GM12878 (cell line): ENCODE measurements around the gene TSEN34. TPM values are rescaled to one million over a fixed set of nuclear protein-coding genes. Genes with fewer than 3 reads are reported as not detected.

Experiments
- ATAC-seq: fragments of 200-7000 bp; cut with Tn5 transposase; 3 replicates; pipeline ENCODE4 v1.9.1; 2020; ENCODE audit warnings: mild to moderate bottlenecking, moderate library complexity
- BruUV-seq: library from RNA; stranded (reverse); fragments of 400-500 nt; replicated peaks from 2 replicates; lab custom pipeline; 2021; lab: Mats Ljungman, UMichigan
- CTCF ChIA-PET: fragments of 300-600 bp; sonication (Branson Sonifier 250); formaldehyde crosslinking; extraction: SDS; loops from one replicate; lab custom pipeline; 2021; ENCODE audit warnings: inconsistent platforms; lab: Yijun Ruan, JAX
- POLR2A ChIA-PET: fragments of 350-600 bp; formaldehyde crosslinking; extraction: SDS; loops from one replicate; lab custom pipeline; 2021; ENCODE audit warnings: inconsistent platforms; lab: Charles Lee
- RAD21 ChIA-PET: fragments of 300-600 bp; sonication (Branson Sonifier 250); formaldehyde crosslinking; loops from one replicate; lab custom pipeline; 2023; ENCODE audit warnings: antibody characterized with exemption; ENCODE audit not compliant: unreplicated experiment; lab: Charles Lee
- SMC1A ChIA-PET: fragments of 300-600 bp; sonication (Branson Sonifier 250); formaldehyde crosslinking; loops from one replicate; lab custom pipeline; 2023; ENCODE audit not compliant: unreplicated experiment, uncharacterized antibody; lab: Charles Lee
- DNase-seq: peaks from one replicate; pipeline ENCODE4 v3.0.0-alpha.2; 2011; ENCODE audit warnings: low read depth, low spot score
- FAIRE-seq: peaks from 3 replicates; lab custom pipeline; 2011; peaks lifted over from hg19 to GRCh38; lab: Jason Lieb, UNC
- H2AFZ ChIP-seq: 2 replicates; pipeline ENCODE4 v1.6.0; 2011; ENCODE audit warnings: low read depth, low read length, control low read depth; ENCODE audit not compliant: control insufficient read depth
- H3K27ac ChIP-seq: 2 replicates; pipeline ENCODE4 v1.5.1; 2011; ENCODE audit warnings: control low read depth; ENCODE audit not compliant: control insufficient read depth, insufficient read depth
- H3K27me3 ChIP-seq, 2 experiments: replicated peaks in 1 of 2; 2 replicates each; pipeline versions ENCODE4 v1.6.0 to v1.6.1; 2011; ENCODE audit warnings: low read length in 1 of 2; ENCODE audit not compliant: control insufficient read depth in 2 of 2, insufficient read depth in 2 of 2
- H3K36me3 ChIP-seq, 2 experiments: 2 replicates each; pipeline ENCODE4 v1.5.1; 2011; ENCODE audit warnings: low read length in 1 of 2; ENCODE audit not compliant: control insufficient read depth in 2 of 2, insufficient read depth in 2 of 2
- H3K4me1 ChIP-seq: 2 replicates; pipeline ENCODE4 v1.6.1; 2011; ENCODE audit warnings: mild to moderate bottlenecking, low read length, moderate library complexity, mixed read lengths; ENCODE audit not compliant: control insufficient read depth, insufficient read depth
- H3K4me2 ChIP-seq: 2 replicates; pipeline ENCODE4 v1.6.0; 2011; ENCODE audit warnings: control low read depth; ENCODE audit not compliant: control insufficient read depth, insufficient read depth
- H3K4me3 ChIP-seq: fragments of 200-600 bp; sonication (generic); 2 replicates; pipeline ENCODE4 v1.5.1; 2016
- H3K79me2 ChIP-seq: 2 replicates; pipeline ENCODE4 v1.6.0; 2011; ENCODE audit warnings: low read length; ENCODE audit not compliant: control insufficient read depth, insufficient read depth
- H3K9ac ChIP-seq: 2 replicates; pipeline ENCODE4 v1.8.0; 2011; ENCODE audit warnings: low read length, control low read depth, mixed read lengths; ENCODE audit not compliant: control insufficient read depth, insufficient read depth
- H3K9me3 ChIP-seq: replicated peaks from 3 replicates; pipeline ENCODE4 v1.5.1; 2011; ENCODE audit warnings: mild to moderate bottlenecking, low read length; ENCODE audit not compliant: control insufficient read depth, insufficient read depth
- H4K20me1 ChIP-seq: 2 replicates; pipeline ENCODE4 v1.6.0; 2011; ENCODE audit not compliant: control insufficient read depth, insufficient read depth
- CREM ChIP-seq: IDR thresholded peaks from 2 replicates; pipeline ENCODE4 v1.6.1; 2014; ENCODE audit warnings: antibody characterized with exemption, low read depth
- E4F1 ChIP-seq: fragments of 450-650 bp; IDR thresholded peaks from 2 replicates; pipeline ENCODE4 v1.6.1; 2018; ENCODE audit warnings: borderline replicate concordance, mild to moderate bottlenecking; ENCODE audit not compliant: partially characterized antibody
- EGR1 ChIP-seq, 2 experiments: IDR thresholded peaks; 1 replicate in 1 of 2; 2 replicates in 1 of 2; pipeline ENCODE4 v1.6.1; 2011 to 2012; ENCODE audit warnings: low read depth in 2 of 2, low read length in 2 of 2, borderline replicate concordance in 1 of 2, mild to moderate bottlenecking in 1 of 2, moderate library complexity in 1 of 2
- KAT2A ChIP-seq: conservative IDR thresholded peaks from 2 replicates; pipeline ENCODE4 v1.6.1; 2011; ENCODE audit warnings: low read depth, low read length; ENCODE audit not compliant: control insufficient read depth
- LARP7 ChIP-seq: fragments of 450-650 bp; IDR thresholded peaks from 2 replicates; pipeline ENCODE4 v1.6.1; 2017; ENCODE audit warnings: mild to moderate bottlenecking
- MEF2A ChIP-seq: IDR thresholded peaks from 2 replicates; pipeline ENCODE4 v1.6.1; 2011; ENCODE audit warnings: low read depth, mild to moderate bottlenecking, low read length, moderate library complexity; ENCODE audit not compliant: insufficient read depth
- POU2F2 ChIP-seq: IDR thresholded peaks from 3 replicates; pipeline ENCODE4 v1.6.1; 2011; ENCODE audit warnings: low read depth, mild to moderate bottlenecking, low read length, borderline replicate concordance
- RBBP5 ChIP-seq: fragments of 200-600 bp; sonication (generic); conservative IDR thresholded peaks from 2 replicates; pipeline ENCODE4 v1.6.1; 2016
- REST ChIP-seq: IDR thresholded peaks from 2 replicates; pipeline ENCODE4 v1.6.1; 2012; ENCODE audit warnings: mild to moderate bottlenecking, low read depth, low read length
- SMAD5 ChIP-seq: IDR thresholded peaks from 2 replicates; pipeline ENCODE4 v1.6.1; 2016; ENCODE audit warnings: antibody characterized with exemption, low read depth
- SMC3 ChIP-seq: IDR thresholded peaks from 2 replicates; pipeline ENCODE4 v1.6.1; 2011; ENCODE audit warnings: low read length, improper control_type of control experiment, borderline replicate concordance
- TARDBP ChIP-seq: IDR thresholded peaks from 2 replicates; pipeline ENCODE4 v1.6.1; 2016; ENCODE audit warnings: borderline replicate concordance
- WGBS: methylation state at CpG from one replicate; pipeline ENCODE4 v1.1.6; 2016; ENCODE audit warnings: low lambda C conversion rate; ENCODE audit not compliant: insufficient replicate concordance, insufficient coverage; ENCODE audit errors: missing lambda C conversion rate; 5-methylcytosine and 5-hydroxymethylcytosine counted together
- in situ Hi-C: fragments of 300-500 bp; cut with MboI; formaldehyde crosslinking; loops from 9 replicates; pipeline ENCODE4 v1.14.3; 2018; ENCODE audit warnings: mixed read lengths
- intact Hi-C: fragments of 100-400 bp; cut with micrococcal nuclease; formaldehyde crosslinking; loops from one replicate; pipeline ENCODE4 v1.14.2; 2022; ENCODE audit not compliant: unreplicated experiment
- polyA plus RNA-seq, 11 experiments: library from polyadenylated mRNA; depleted of rRNA in 4 of 11; unstranded in 6 of 11; stranded (reverse) in 5 of 11; fragments of >200 nt; fragmentation: Nextera tagmentation in 4 of 11; fragmentation: Illumina TruSeq in 1 of 11; extraction: Ambion mirVana in 4 of 11; extraction: Trizol in 1 of 11; gene quantifications; 1 replicate in 1 of 11; 2 replicates in 10 of 11; pipeline versions ENCODE4 v1.2.1 to v1.2.3, GENCODE V29; 2011 to 2016; ENCODE audit warnings: inconsistent platforms in 2 of 11, missing spikeins in 2 of 11, low read depth in 1 of 11
- total RNA-seq, 4 experiments: library from RNA; depleted of rRNA in 3 of 4; stranded (reverse); fragments of >200 nt in 3 of 4; fragmentation: Illumina TruSeq in 1 of 4; extraction: Trizol in 1 of 4; gene quantifications; 2 replicates each; pipeline versions ENCODE4 v1.2.1 to v1.2.3, GENCODE V29; 2013 to 2021

The TSEN34 gene
- total and polyA plus RNA-seq, 10 of the 15 experiments (the other 5 are each of a cell fraction or from before 2014, with no cell fraction given): 1.0 to 35.9 (median 16.8) TPM

DNA sequence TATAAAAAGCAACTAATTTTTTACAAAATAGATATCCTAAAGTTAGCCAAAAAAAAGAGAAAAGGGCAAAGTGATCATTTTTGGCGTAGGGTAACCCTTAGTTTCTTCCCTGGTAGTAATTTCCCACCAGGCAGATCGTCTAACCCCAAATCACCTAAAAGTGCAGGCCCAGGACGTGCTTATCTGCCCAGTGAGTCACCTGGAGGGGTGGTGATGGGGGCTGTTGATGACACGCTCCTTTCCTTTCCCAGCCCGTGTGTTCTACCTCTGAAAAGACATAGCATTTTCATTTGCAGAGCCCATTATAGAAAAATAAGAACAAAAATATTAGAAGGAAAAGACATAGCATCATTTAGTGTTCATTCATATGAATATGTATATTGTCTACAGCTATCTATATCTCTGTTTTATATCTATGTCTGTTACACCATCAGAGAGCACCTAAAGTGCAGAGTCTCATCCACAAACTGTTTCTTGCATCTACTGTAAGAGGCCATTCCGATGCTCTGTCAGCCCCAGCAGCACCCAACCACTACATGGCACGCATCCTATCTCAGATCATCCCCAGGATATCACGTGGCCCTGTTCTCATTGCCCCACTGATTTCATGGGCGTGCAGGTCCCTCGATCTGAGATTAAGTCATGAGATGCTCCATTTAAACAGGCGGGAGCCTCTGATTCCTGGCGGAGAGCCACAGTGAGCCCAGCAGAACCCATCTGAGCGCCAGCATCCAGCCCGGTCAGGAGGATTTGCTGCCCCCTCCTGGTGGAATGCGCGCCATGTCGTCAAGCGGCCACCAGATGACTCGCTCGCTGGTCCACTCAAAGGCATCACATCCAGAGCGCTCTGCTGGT lies 40.2 kb downstream of the TSEN34 start (continued):
- TF ChIP-seq SMC3: peak; percentile 94
- TF ChIP-seq MEF2A: no peak
- TF ChIP-seq CREM: peak; percentile 57; the same call in 1 of the 2 replicates
- no peak for TF ChIP-seq REST
- TF ChIP-seq SMAD5: no peak
- peak in 1 of 2 experiments; percentile 1; a peak in 1 of 3 replicates for TF ChIP-seq EGR1 (IDR thresholded peaks at IDR 0.05; ENCODE audit: borderline replicate concordance in 1 of 2, low read depth in 2 of 2, low read length in 2 of 2)
- TF ChIP-seq POU2F2: peak; percentile 50; the same call in 1 of the 3 replicates

GRCh38 chr19:54233941-54234340 lies 42.8 kb downstream of the TSEN34 start:
- in situ Hi-C loops: loop anchor here (10.0 kb wide), 2 partner anchors 439 to 1039 kb away; partner anchors contain the start of gene ZNF665
- CTCF ChIA-PET: interaction anchor here (0.6 to 2.3 kb wide), 7 partner anchors 26 to 809 kb away, joined by 3 to 11 read pairs (median 3); partner anchors contain the start of gene MBOAT7
- FAIRE-seq (no peak), ATAC-seq (no peak), DNase-seq (no peak)
- Histone ChIP-seq H3K4me1 (no peaks in the 10 kb centered on the region), H3K9me3 (no peaks in the 10 kb centered on the region; the same call in 2 of the 3 replicates), H3K27me3 (no peaks in the 10 kb centered on the region; a peak in 1 of 4 replicates), H3K27ac (no peak overlapping the region), H3K4me3 (no peak overlapping the region), H3K79me2 (no peaks in the 10 kb centered on the region), H2AFZ (no peak overlapping the region), H3K36me3 (no peaks in the 10 kb centered on the region), H4K20me1 (0 out of 2 replicates have a peak, but pooled peaks cover 4% of the 10 kb centered on the region), H3K9ac (no peak overlapping the region), H3K4me2 (no peak overlapping the region)
- WGBS: 32% methylated on average over 5 of the region's 5 CpGs
- POLR2A ChIA-PET: no interaction called here
- SMC1A ChIA-PET: interaction anchor here (1.1 to 1.2 kb wide), 2 partner anchors 32 to 97 kb away, joined by 3 to 6 read pairs; partner anchors contain the start of gene CNOT3
- no TSS peak for BruUV-seq
- RAD21 ChIA-PET: no interaction called here
- intact Hi-C loops: no loop called here
- no peak for TF ChIP-seq RBBP5
- TF ChIP-seq TARDBP: no peak
- no peak for TF ChIP-seq E4F1
- TF ChIP-seq KAT2A: no peak
- no peak for TF ChIP-seq LARP7
